Fibroblast of lung (primary cell): Measurements from ENCODE around the gene GPR142.

Experiments used
- EZH2 ChIP-seq: IDR thresholded peaks from 2 replicates; pipeline ENCODE4 v1.5.1; 2012; ENCODE audit warnings: low read length, control low read depth, mild to moderate bottlenecking; ENCODE audit errors: missing control alignments
- TF ChIP-seq, protein P1 (sequence below), 2 donors: IDR thresholded peaks in 1 of 2; conservative IDR thresholded peaks in 1 of 2; 1 replicate in 1 of 2; 2 replicates in 1 of 2; pipeline ENCODE4 v1.5.1; 2011 to 2012; ENCODE audit warnings: low read length in 2 of 2, control low read depth in 1 of 2, inconsistent platforms in 1 of 2, low read depth in 1 of 2, mild to moderate bottlenecking in 1 of 2

- TF ChIP-seq, protein P1, sequence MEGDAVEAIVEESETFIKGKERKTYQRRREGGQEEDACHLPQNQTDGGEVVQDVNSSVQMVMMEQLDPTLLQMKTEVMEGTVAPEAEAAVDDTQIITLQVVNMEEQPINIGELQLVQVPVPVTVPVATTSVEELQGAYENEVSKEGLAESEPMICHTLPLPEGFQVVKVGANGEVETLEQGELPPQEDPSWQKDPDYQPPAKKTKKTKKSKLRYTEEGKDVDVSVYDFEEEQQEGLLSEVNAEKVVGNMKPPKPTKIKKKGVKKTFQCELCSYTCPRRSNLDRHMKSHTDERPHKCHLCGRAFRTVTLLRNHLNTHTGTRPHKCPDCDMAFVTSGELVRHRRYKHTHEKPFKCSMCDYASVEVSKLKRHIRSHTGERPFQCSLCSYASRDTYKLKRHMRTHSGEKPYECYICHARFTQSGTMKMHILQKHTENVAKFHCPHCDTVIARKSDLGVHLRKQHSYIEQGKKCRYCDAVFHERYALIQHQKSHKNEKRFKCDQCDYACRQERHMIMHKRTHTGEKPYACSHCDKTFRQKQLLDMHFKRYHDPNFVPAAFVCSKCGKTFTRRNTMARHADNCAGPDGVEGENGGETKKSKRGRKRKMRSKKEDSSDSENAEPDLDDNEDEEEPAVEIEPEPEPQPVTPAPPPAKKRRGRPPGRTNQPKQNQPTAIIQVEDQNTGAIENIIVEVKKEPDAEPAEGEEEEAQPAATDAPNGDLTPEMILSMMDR (conservative IDR thresholded peaks at IDR 0.05 in 1 of 2, IDR thresholded peaks at IDR 0.05 in 1 of 2; ENCODE audit: low read depth in 1 of 2, low read length in 2 of 2), result no peak
- TF ChIP-seq EZH2, result no peak
Observed at GRCh38 chr17:74419928-74420411, 52.7 kb downstream of the GPR142 start.
